NT2/D1 (cell line): Measurements from ENCODE around the gene DMD.

Source experiments
- SUZ12 ChIP-seq: IDR thresholded peaks from 2 replicates; pipeline ENCODE4 v1.6.1; 2011; ENCODE audit not compliant: insufficient read length, insufficient read depth; ENCODE audit errors: extremely low read depth
- YY1 ChIP-seq: IDR thresholded peaks from 2 replicates; pipeline ENCODE4 v1.6.1; 2011; ENCODE audit not compliant: insufficient read length, insufficient read depth
- ZNF274 ChIP-seq: IDR thresholded peaks from 2 replicates; pipeline ENCODE4 v1.6.1; 2011; ENCODE audit warnings: mild to moderate bottlenecking, low read depth, low read length

DNA sequence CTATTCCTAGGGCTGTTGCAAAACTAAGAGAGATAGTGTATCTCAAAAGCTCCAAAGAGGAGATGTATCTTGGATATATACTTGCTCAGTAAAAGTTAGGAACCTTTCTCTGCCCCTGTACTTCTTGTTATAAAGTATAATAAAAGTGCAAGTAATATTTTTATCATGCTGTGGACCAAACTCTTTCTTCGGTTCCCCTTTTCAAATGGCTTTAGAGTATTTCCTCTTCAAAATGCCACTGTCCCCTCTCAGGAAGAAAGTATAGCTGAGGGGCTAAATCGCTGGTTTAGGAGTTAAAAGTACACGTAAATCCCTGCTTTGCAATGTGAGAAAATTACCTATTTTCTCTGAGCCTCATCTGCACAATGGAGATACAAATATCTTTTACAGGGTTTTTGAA, 1970.4 kb downstream of the DMD start:
- TF ChIP-seq ZNF274 (no peak), YY1 (no peak), SUZ12 (no peak)
